Mesendoderm (in vitro differentiated cells): ENCODE data around the gene NELFE.
"Not testable (repeated sequence)": the region's sequence is repeated elsewhere in the genome, so short reads cannot be mapped to it uniquely, and the experiment has no call there.

ENCODE experiments used
- DNase-seq: peaks from one replicate; pipeline ENCODE4 v3.0.0; 2013
- H2AK5ac ChIP-seq: 2 replicates; pipeline ENCODE4 v1.6.1; 2013; ENCODE audit warnings: low read length, inconsistent platforms
- H2BK120ac ChIP-seq: 2 replicates; pipeline ENCODE4 v1.6.1; 2013; ENCODE audit warnings: low read depth, mild to moderate bottlenecking, low read length, moderate library complexity, mixed read lengths
- H2BK15ac ChIP-seq: replicated peaks from 2 replicates; pipeline ENCODE4 v1.6.1; 2013; ENCODE audit warnings: low read depth, mild to moderate bottlenecking, moderate library complexity
- H2BK5ac ChIP-seq: 2 replicates; pipeline ENCODE4 v1.6.1; 2013; ENCODE audit warnings: low read length, inconsistent platforms
- H3K18ac ChIP-seq: 2 replicates; pipeline ENCODE4 v1.6.1; 2013; ENCODE audit warnings: mild to moderate bottlenecking, low read length, mixed read lengths
- H3K23ac ChIP-seq: one replicate; pipeline ENCODE4 v1.6.1; 2013; ENCODE audit warnings: low read length
- H3K27ac ChIP-seq: 2 replicates; pipeline ENCODE4 v1.5.1; 2013; ENCODE audit warnings: low read depth, mild to moderate bottlenecking, inconsistent platforms, low read length, moderate library complexity
- H3K27me3 ChIP-seq: 2 replicates; pipeline ENCODE4 v1.6.1; 2013; ENCODE audit warnings: low read length, control low read depth, mild to moderate bottlenecking, inconsistent platforms; ENCODE audit not compliant: insufficient read depth, poor library complexity
- H3K36me3 ChIP-seq: 2 replicates; pipeline ENCODE4 v1.6.1; 2013; ENCODE audit warnings: low read length, inconsistent platforms; ENCODE audit not compliant: control insufficient read depth, insufficient read depth
- H3K4ac ChIP-seq: one replicate; pipeline ENCODE4 v1.6.1; 2013; ENCODE audit warnings: low read depth, mild to moderate bottlenecking, low read length, moderate library complexity
- H3K4me1 ChIP-seq: 2 replicates; pipeline ENCODE4 v1.6.1; 2013; ENCODE audit warnings: low read depth, low read length, inconsistent platforms; ENCODE audit not compliant: control insufficient read depth
- H3K4me2 ChIP-seq: 2 replicates; pipeline ENCODE4 v1.6.1; 2013; ENCODE audit warnings: low read length
- H3K4me3 ChIP-seq: 2 replicates; pipeline ENCODE4 v1.5.1; 2013; ENCODE audit warnings: mild to moderate bottlenecking, low read length
- H3K56ac ChIP-seq: one replicate; pipeline ENCODE4 v1.6.1; 2013; ENCODE audit warnings: low read length
- H3K79me1 ChIP-seq: 2 replicates; pipeline ENCODE4 v1.6.1; 2013; ENCODE audit warnings: low read length, inconsistent platforms
- H3K79me2 ChIP-seq: 2 replicates; pipeline ENCODE4 v1.6.1; 2013; ENCODE audit warnings: mild to moderate bottlenecking, low read length; ENCODE audit not compliant: control insufficient read depth, insufficient read depth
- H3K9ac ChIP-seq: 2 replicates; pipeline ENCODE4 v1.6.1; 2013; ENCODE audit warnings: low read length, inconsistent platforms
- H4K5ac ChIP-seq: one replicate; pipeline ENCODE4 v1.6.1; 2013; ENCODE audit warnings: low read length
- H4K8ac ChIP-seq: one replicate; pipeline ENCODE4 v1.6.1; 2013; ENCODE audit warnings: low read depth, mild to moderate bottlenecking, control low read depth, low read length, moderate library complexity
- WGBS: extraction: QIAGEN DNeasy Blood & Tissue Kit; methylation state at CpG from one replicate; pipeline ENCODE4 v1.1.7; 2013; ENCODE audit warnings: low lambda C conversion rate, missing lambda C conversion rate; ENCODE audit not compliant: insufficient coverage; ENCODE audit errors: extremely low coverage; 5-methylcytosine and 5-hydroxymethylcytosine counted together

The NELFE gene

GRCh38 chr6:31978831-31979230, 20.1 kb upstream of the NELFE start:
- Histone ChIP-seq H3K27me3 (no peaks in the 10 kb centered on the region), H3K9ac (no peak overlapping the region), H3K79me2 (no peaks in the 10 kb centered on the region), H2BK120ac (no peak overlapping the region), H2AK5ac (no peak overlapping the region), H2BK5ac (no peak overlapping the region), H3K36me3 (no peaks in the 10 kb centered on the region), H3K23ac (no peak overlapping the region), H3K4me1 (no peaks in the 10 kb centered on the region), H3K79me1 (no peaks in the 10 kb centered on the region), H3K27ac (no peak overlapping the region), H4K8ac (no peak overlapping the region), H4K5ac (no peak overlapping the region), H2BK15ac (no peak overlapping the region), H3K56ac (no peak overlapping the region), H3K4me2 (no peak overlapping the region), H3K4ac (no peak overlapping the region), H3K4me3 (no peak overlapping the region), H3K18ac (no peak overlapping the region)
- WGBS: no CpG with 5 or more reads among the region's 5 CpGs
- no peak for DNase-seq

- peaks cover 4% of the 10 kb centered on the region for H3K79me1 ChIP-seq
- H3K4ac ChIP-seq: no peak overlapping the region
- peaks cover 2% of the 10 kb centered on the region for H3K4me1 ChIP-seq
- H3K79me2 ChIP-seq: peaks cover 2% of the 10 kb centered on the region
- no peak overlapping the region for H4K8ac ChIP-seq
- no CpG with 5 or more reads among the region's 12 CpGs for WGBS
- no peak overlapping the region for H3K18ac ChIP-seq
- H3K23ac ChIP-seq: no peak overlapping the region
- H2BK5ac ChIP-seq: no peak overlapping the region
- H3K4me2 ChIP-seq: no peak overlapping the region
- H3K27me3 ChIP-seq: no peaks in the 10 kb centered on the region
- H2BK120ac ChIP-seq: no peak overlapping the region
- no peak overlapping the region for H3K9ac ChIP-seq
- no peak overlapping the region for H2AK5ac ChIP-seq
- no peaks in the 10 kb centered on the region for H3K36me3 ChIP-seq
- no peak overlapping the region for H3K4me3 ChIP-seq
- no peak for DNase-seq
- H4K5ac ChIP-seq: no peak overlapping the region
- H2BK15ac ChIP-seq: no peak overlapping the region
- H3K56ac ChIP-seq: no peak overlapping the region
- H3K27ac ChIP-seq: no peak overlapping the region
Measured at GRCh38 chr6:31977816-31978431, 19.2 kb upstream of the NELFE start.

GRCh38 chr6:31976065-31976464, 17.3 kb upstream of the NELFE start:
- not testable (repeated sequence) for H3K23ac ChIP-seq, H3K4me2 ChIP-seq, H3K4ac ChIP-seq, H3K79me2 ChIP-seq, H3K56ac ChIP-seq, H3K27ac ChIP-seq, H4K5ac ChIP-seq, H2AK5ac ChIP-seq, H3K4me1 ChIP-seq, H2BK5ac ChIP-seq, H3K18ac ChIP-seq, DNase-seq, H4K8ac ChIP-seq, H2BK15ac ChIP-seq, H3K27me3 ChIP-seq, H3K79me1 ChIP-seq, H3K9ac ChIP-seq, H3K36me3 ChIP-seq, H2BK120ac ChIP-seq, H3K4me3 ChIP-seq
- WGBS: no CpG with 5 or more reads among the region's 30 CpGs

GRCh38 chr6:31972709-31973350, 14.1 kb upstream of the NELFE start:
- WGBS: no CpG with 5 or more reads among the region's 19 CpGs
- DNase-seq: peak; percentile 11
- Histone ChIP-seq H4K8ac (no peak overlapping the region), H2BK15ac (no peak overlapping the region), H3K18ac (no peak overlapping the region), H3K9ac (peak overlapping the region; percentile 81), H4K5ac (no peak overlapping the region), H3K4me3 (peak overlapping the region; percentile 36), H3K23ac (no peak overlapping the region), H3K36me3 (peaks cover 4% of the 10 kb centered on the region), H3K4ac (no peak overlapping the region), H2AK5ac (no peak overlapping the region), H2BK120ac (no peak overlapping the region), H3K4me2 (peak overlapping the region; percentile 88), H3K4me1 (peaks cover 3% of the 10 kb centered on the region), H3K56ac (peak overlapping the region; percentile 73), H2BK5ac (no peak overlapping the region), H3K27ac (peak overlapping the region; percentile 72), H3K79me1 (peaks cover 5% of the 10 kb centered on the region), H3K79me2 (peaks cover 3% of the 10 kb centered on the region), H3K27me3 (no peaks in the 10 kb centered on the region)

- Histone ChIP-seq H3K23ac (no peak within 1 kb of the TSS), H3K4me2 (peak within 1 kb of the TSS; percentile 88), H3K4ac (no peak within 1 kb of the TSS), H3K79me1 (peaks cover 5% of the 10 kb centered on the region), H3K9ac (peak within 1 kb of the TSS; percentile 81), H3K27me3 (no peaks in the 10 kb centered on the region), H2AK5ac (peak within 1 kb of the TSS; percentile 1), H2BK15ac (no peak within 1 kb of the TSS), H3K56ac (peak within 1 kb of the TSS; percentile 73), H3K4me3 (peak within 1 kb of the TSS; percentile 36), H3K18ac (no peak within 1 kb of the TSS), H2BK5ac (peak within 1 kb of the TSS; percentile 22), H4K8ac (no peak within 1 kb of the TSS), H3K36me3 (peaks cover 7% of the 10 kb centered on the region), H3K27ac (peak within 1 kb of the TSS; percentile 72), H3K79me2 (peaks cover 3% of the 10 kb centered on the region), H4K5ac (peak within 1 kb of the TSS; percentile 73), H3K4me1 (peaks cover 3% of the 10 kb centered on the region), H2BK120ac (no peak within 1 kb of the TSS)
- peak; percentile 99 for DNase-seq
- no CpG with 5 or more reads among the region's 62 CpGs for WGBS
Measured at GRCh38 chr6:31971993-31972708, 13.4 kb upstream of the NELFE start, which contains the start of gene DXO. TSS of gene DXO (minus strand) at chr6:31972138. CDS start at chr6:31971675, 463 bp downstream.
